Lung microvascular endothelial cell (primary cell): Measurements from ENCODE around the gene ZFYVE28. TPM values are rescaled to one million over a fixed set of nuclear protein-coding genes. Genes with fewer than 3 reads are reported as not detected.

Source experiments
- DNase-seq, 2 donors: peaks; one replicate each; pipeline versions ENCODE4 v3.0.0 to v3.0.0-alpha.2; 2010; ENCODE audit warnings: low read depth in 2 of 2
- total RNA-seq: library from RNA; depleted of rRNA; stranded (reverse); fragments of >200 nt; gene quantifications from 2 replicates; pipeline ENCODE4 v1.2.1, GENCODE V29; 2014

The ZFYVE28 gene
- total RNA-seq, 1 donor from 2014 or later, result 1.8 TPM

- no peak for DNase-seq
These were observed 6.5 kb downstream of the ZFYVE28 start for GRCh38 chr4:2411786-2412510.

GRCh38 chr4:2409381-2409783 lies 9.1 kb downstream of the ZFYVE28 start:
- DNase-seq, result no peak

GRCh38 chr4:2408976-2409375 lies 9.5 kb downstream of the ZFYVE28 start:
- no peak for DNase-seq

GRCh38 chr4:2408401-2408958 lies 10.0 kb downstream of the ZFYVE28 start:
- DNase-seq, result no peak

- no peak for DNase-seq
These were observed 10.5 kb downstream of the ZFYVE28 start for GRCh38 chr4:2407991-2408342.

- no peak for DNase-seq
These were observed 11.5 kb downstream of the ZFYVE28 start for GRCh38 chr4:2406920-2407319.

- no peak for DNase-seq
These were observed 12.0 kb downstream of the ZFYVE28 start for GRCh38 chr4:2406406-2406805.

- DNase-seq, result peak; percentile 48 to 82
These were observed 15.5 kb downstream of the ZFYVE28 start for GRCh38 chr4:2402941-2403340.

GRCh38 chr4:2402048-2402842 lies 16.2 kb downstream of the ZFYVE28 start:
- peak; percentile 11 to 48 for DNase-seq

- DNase-seq, result no peak
These were observed 16.8 kb downstream of the ZFYVE28 start for GRCh38 chr4:2401610-2401983.

GRCh38 chr4:2400841-2401609 lies 17.4 kb downstream of the ZFYVE28 start:
- DNase-seq, result no peak

GRCh38 chr4:2399631-2400190 lies 18.7 kb downstream of the ZFYVE28 start:
- DNase-seq, result no peak

GRCh38 chr4:2399216-2399615 lies 19.2 kb downstream of the ZFYVE28 start:
- no peak for DNase-seq

GRCh38 chr4:2397596-2398379 lies 20.7 kb downstream of the ZFYVE28 start:
- DNase-seq, result no peak

- no peak for DNase-seq
These were observed 21.6 kb downstream of the ZFYVE28 start for GRCh38 chr4:2396781-2397368.

- no peak for DNase-seq
These were observed 22.9 kb downstream of the ZFYVE28 start for GRCh38 chr4:2395584-2395983.

- no peak for DNase-seq
These were observed 23.4 kb downstream of the ZFYVE28 start for GRCh38 chr4:2395038-2395437.

- DNase-seq, result no peak
These were observed 23.9 kb downstream of the ZFYVE28 start for GRCh38 chr4:2394528-2394927.

GRCh38 chr4:2393353-2394270 lies 24.8 kb downstream of the ZFYVE28 start:
- DNase-seq, result no peak
